Suprapubic skin (tissue), 4 donors: ENCODE data around the gene SHROOM1.

Source experiments
- POLR2A ChIP-seq, 2 donors: fragments of 450-650 bp; IDR thresholded peaks; one replicate each; pipeline ENCODE4 v1.6.1; 2017; ENCODE audit warnings: antibody characterized with exemption in 2 of 2, mild to moderate bottlenecking in 2 of 2, moderate library complexity in 2 of 2
- POLR2AphosphoS5 ChIP-seq, 3 donors: sonication (generic); formaldehyde crosslinking; IDR thresholded peaks; one replicate each; pipeline ENCODE4 v1.6.1; 2017; ENCODE audit warnings: antibody characterized with exemption in 3 of 3
- TF ChIP-seq, protein P1 (sequence below), 2 donors: fragments of 200-600 bp in 1 of 2; fragments of 450-650 bp in 1 of 2; sonication (generic) in 1 of 2; IDR thresholded peaks; one replicate each; pipeline ENCODE4 v1.5.1; 2016 to 2019; ENCODE audit warnings: antibody characterized with exemption in 2 of 2, mild to moderate bottlenecking in 1 of 2, moderate library complexity in 1 of 2

DNA sequence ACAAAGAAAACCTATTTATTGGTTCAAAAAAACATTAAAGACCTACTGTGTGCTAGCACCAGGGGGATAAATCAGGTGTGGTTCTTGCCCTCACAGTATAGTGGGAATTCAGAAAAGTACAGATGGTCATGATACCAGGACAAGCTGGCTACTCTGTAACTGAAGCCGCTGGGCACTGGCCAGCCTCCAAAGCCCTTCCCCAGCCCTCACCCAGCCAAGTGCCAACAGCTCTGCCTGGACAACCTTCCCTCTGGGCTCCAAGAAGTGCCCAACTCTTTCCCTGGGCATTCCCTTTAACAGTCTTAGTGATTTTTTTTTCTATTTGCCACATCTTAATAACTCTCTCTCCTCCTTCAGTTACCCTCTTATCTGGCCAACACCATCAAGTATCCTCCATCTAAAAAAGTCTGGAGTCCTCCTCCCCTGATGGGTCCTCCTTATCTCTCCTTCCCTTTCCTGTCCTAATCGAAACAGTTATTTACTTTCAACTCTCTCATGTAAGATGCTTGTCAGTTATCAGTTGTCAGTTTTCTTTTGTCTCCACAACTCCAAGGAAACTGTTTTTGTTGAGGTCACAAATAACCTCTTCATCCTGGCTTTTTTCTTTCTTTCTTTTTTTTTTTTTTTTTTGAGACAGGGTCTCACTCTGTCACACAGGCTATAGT lies 40.1 kb downstream of the SHROOM1 start:
- TF ChIP-seq, protein P1, sequence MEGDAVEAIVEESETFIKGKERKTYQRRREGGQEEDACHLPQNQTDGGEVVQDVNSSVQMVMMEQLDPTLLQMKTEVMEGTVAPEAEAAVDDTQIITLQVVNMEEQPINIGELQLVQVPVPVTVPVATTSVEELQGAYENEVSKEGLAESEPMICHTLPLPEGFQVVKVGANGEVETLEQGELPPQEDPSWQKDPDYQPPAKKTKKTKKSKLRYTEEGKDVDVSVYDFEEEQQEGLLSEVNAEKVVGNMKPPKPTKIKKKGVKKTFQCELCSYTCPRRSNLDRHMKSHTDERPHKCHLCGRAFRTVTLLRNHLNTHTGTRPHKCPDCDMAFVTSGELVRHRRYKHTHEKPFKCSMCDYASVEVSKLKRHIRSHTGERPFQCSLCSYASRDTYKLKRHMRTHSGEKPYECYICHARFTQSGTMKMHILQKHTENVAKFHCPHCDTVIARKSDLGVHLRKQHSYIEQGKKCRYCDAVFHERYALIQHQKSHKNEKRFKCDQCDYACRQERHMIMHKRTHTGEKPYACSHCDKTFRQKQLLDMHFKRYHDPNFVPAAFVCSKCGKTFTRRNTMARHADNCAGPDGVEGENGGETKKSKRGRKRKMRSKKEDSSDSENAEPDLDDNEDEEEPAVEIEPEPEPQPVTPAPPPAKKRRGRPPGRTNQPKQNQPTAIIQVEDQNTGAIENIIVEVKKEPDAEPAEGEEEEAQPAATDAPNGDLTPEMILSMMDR (IDR thresholded peaks at IDR 0.05), result no peak
- TF ChIP-seq POLR2A (IDR thresholded peaks at IDR 0.05) (no peak), POLR2AphosphoS5 (IDR thresholded peaks at IDR 0.05) (no peak)
